ENCODE data around the gene TMED6. TPM values are rescaled to one million over a fixed set of nuclear protein-coding genes. Genes with fewer than 3 reads are reported as not detected.

The TMED6 gene
- total and polyA plus RNA-seq, 2 of the 8 experiments (the other 6 are each of a cell fraction or from before 2014, with no cell fraction given), result not detected

- Histone ChIP-seq H4K91ac (replicated peaks; ENCODE audit: insufficient read length, low read length) (no peak overlapping the region), H4K5ac (ENCODE audit: insufficient read length, low read depth, low read length) (no peak overlapping the region), H4K8ac (ENCODE audit: extremely low read depth, insufficient read depth, low read length) (no peak overlapping the region), H3K56ac (replicated peaks; ENCODE audit: insufficient read length, low read depth, low read length) (no peak overlapping the region), H3K4ac (replicated peaks; ENCODE audit: insufficient read length, low read depth, low read length) (no peak overlapping the region), H2AK5ac (ENCODE audit: low read depth, low read length) (no peak overlapping the region), H3K4me1 (replicated peaks in 1 of 4; ENCODE audit: control insufficient read depth in 3 of 4, insufficient read depth in 4 of 4, low read length in 3 of 4) (peaks cover 0 to 2% (median 2%) of the 10 kb centered on the region in 4 experiments; a peak in 2 of 7 replicates), H2BK12ac (ENCODE audit: low read depth, low read length) (no peak overlapping the region), H3K79me1 (ENCODE audit: low read depth, low read length) (peaks cover 10% of the 10 kb centered on the region), H3K36me3 (ENCODE audit: control insufficient read depth in 2 of 4, insufficient read depth in 4 of 4, low read length in 3 of 4) (peaks cover 26 to 94% (median 55%) of the 10 kb centered on the region in 4 experiments), H3K27me3 (replicated peaks in 1 of 4; ENCODE audit: control insufficient read depth in 3 of 4, extremely low read depth in 1 of 4, insufficient read depth in 3 of 4, low read length in 3 of 4) (no peaks in the 10 kb centered on the region), H2BK5ac (ENCODE audit: low read depth, low read length) (no peak overlapping the region), H3K79me2 (ENCODE audit: control insufficient read depth in 1 of 2, insufficient read depth in 2 of 2, low read length in 2 of 2) (peaks cover 4 to 51% of the 10 kb centered on the region in 2 experiments), H3K9ac (replicated peaks in 1 of 4; ENCODE audit: extremely low read depth in 1 of 4, low read depth in 3 of 4, low read length in 3 of 4) (no peak overlapping the region), H3K14ac (ENCODE audit: insufficient read length) (no peak overlapping the region), H3K23ac (ENCODE audit: insufficient read length) (no peak overlapping the region), H3K23me2 (ENCODE audit: low read depth, low read length) (no peaks in the 10 kb centered on the region; the same call in 1 of the 2 replicates), H2BK20ac (ENCODE audit: low read length) (no peak overlapping the region), H2BK120ac (replicated peaks; ENCODE audit: low read depth, low read length) (no peak overlapping the region), H3K18ac (ENCODE audit: extremely low read depth, low read length) (no peak overlapping the region), H2BK15ac (ENCODE audit: low read length) (no peak overlapping the region), H3K9me3 (ENCODE audit: insufficient read depth in 2 of 2, low read depth in 1 of 2, low read length in 1 of 2) (no peaks in the 10 kb centered on the region), H4K20me1 (replicated peaks in 1 of 2; ENCODE audit: control insufficient read depth in 1 of 2, insufficient read depth in 2 of 2, low read length in 2 of 2) (peaks cover 11 to 39% of the 10 kb centered on the region in 2 experiments), H2AFZ (ENCODE audit: low read length) (no peak overlapping the region), H3K4me3 (ENCODE audit: extremely low read depth in 1 of 4, insufficient read depth in 2 of 4, low read depth in 3 of 4, low read length in 4 of 4) (no peak overlapping the region), H3K4me2 (ENCODE audit: insufficient read depth in 1 of 2, low read depth in 2 of 2, low read length in 2 of 2) (no peak overlapping the region), H3K27ac (ENCODE audit: low read depth, low read length) (no peak overlapping the region)
- 94% methylated on average over 14 of the region's 14 CpGs; no CpG with 5 or more reads in 1 of the 2 experiments for WGBS, 2 experiments (ENCODE audit: extremely low coverage in 1 of 2, insufficient coverage in 1 of 2, insufficient read length in 1 of 2, insufficient replicate concordance in 2 of 2, low coverage in 1 of 2, low lambda C conversion rate in 2 of 2, missing lambda C conversion rate in 1 of 2)
- DNase-seq (ENCODE audit: low read depth in 1 of 2, low spot score in 2 of 2) (no peak), FAIRE-seq (no peak)
- ChIA-PET CTCF (ENCODE audit: partially characterized antibody) (interaction anchor here (0.6 to 3.4 kb wide), 3 partner anchors 15 to 1109 kb away, joined by 3 to 10 read pairs (median 3); partner anchors contain the start of genes COG8 and NIP7), POLR2A (ENCODE audit: partially characterized antibody) (interaction anchor here (24.8 to 29.8 kb wide), 2 partner anchors 3 to 13 kb away, joined by 497 read pairs; partner anchors contain the start of genes COG8, NIP7, PDF and TMED6)
- TF ChIP-seq TAF1 (IDR thresholded peaks at IDR 0.05; ENCODE audit: low read depth, low read length) (no peak), SP4 (IDR thresholded peaks at IDR 0.05; ENCODE audit: low read length) (no peak), JUND (IDR thresholded peaks at IDR 0.05; ENCODE audit: low read length) (no peak), ZNF274 (IDR thresholded peaks at IDR 0.05; ENCODE audit: borderline replicate concordance, extremely low read depth, low read length) (no peak), USF2 (IDR thresholded peaks at IDR 0.05; ENCODE audit: low read length) (no peak), CBX8 (IDR thresholded peaks at IDR 0.05; ENCODE audit: borderline replicate concordance, low read depth, low read length) (no peak), MAX (IDR thresholded peaks at IDR 0.05) (no peak), JUN (IDR thresholded peaks at IDR 0.05; ENCODE audit: low read depth, low read length) (no peak)
Observed at GRCh38 chr16:69323415-69323814, 28.2 kb downstream of the TMED6 start.
